CD4-positive, alpha-beta T cell (primary cell): ENCODE data around the gene STAC. TPM values are rescaled to one million over a fixed set of nuclear protein-coding genes. Genes with fewer than 3 reads are reported as not detected.

Experiments used
- ATAC-seq: fragments of 200-7000 bp; cut with Tn5 transposase; one replicate; pipeline ENCODE4 v1.10.0; 2022; ENCODE audit warnings: mild to moderate bottlenecking; ENCODE audit not compliant: poor library complexity
- CTCF ChIA-PET: fragments of 350-600 bp; sonication (Branson Sonifier 250); formaldehyde crosslinking; loops from one replicate; lab custom pipeline; 2021; ENCODE audit warnings: antibody characterized with exemption, inconsistent platforms; lab: Charles Lee
- POLR2A ChIA-PET: fragments of 350-600 bp; sonication (Branson Sonifier 250); formaldehyde crosslinking; loops from one replicate; lab custom pipeline; 2021; ENCODE audit warnings: antibody characterized with exemption, inconsistent platforms; lab: Charles Lee
- DNase-seq, 14 experiments: peaks; one replicate each; pipeline ENCODE4 v3.0.0-alpha.2; 2013 to 2020; ENCODE audit warnings: mixed read lengths in 2 of 14
- H3K27ac ChIP-seq, 2 donors: one replicate each; pipeline versions ENCODE4 v1.5.1 to v1.7.0; 2013; ENCODE audit warnings: low read length in 2 of 2, low read depth in 1 of 2, mild to moderate bottlenecking in 1 of 2
- H3K27me3 ChIP-seq, 2 experiments: 1 replicate in 1 of 2; 2 replicates in 1 of 2; pipeline versions ENCODE4 v1.6.1 to v1.7.0; 2013; ENCODE audit warnings: low read length in 2 of 2, control low read depth in 1 of 2, mild to moderate bottlenecking in 1 of 2, moderate library complexity in 1 of 2; ENCODE audit not compliant: insufficient read depth in 2 of 2, control insufficient read depth in 1 of 2
- H3K36me3 ChIP-seq: one replicate; pipeline ENCODE4 v1.6.1; 2013; ENCODE audit warnings: low read length, control low read depth; ENCODE audit not compliant: insufficient read depth
- H3K4me1 ChIP-seq: one replicate; pipeline ENCODE4 v1.6.1; 2013; ENCODE audit warnings: low read length, control low read depth; ENCODE audit not compliant: insufficient read depth
- H3K4me3 ChIP-seq: one replicate; pipeline ENCODE4 v1.5.1; 2013; ENCODE audit warnings: mild to moderate bottlenecking, low read length, moderate library complexity
- H3K9me3 ChIP-seq, 2 experiments: 1 replicate in 1 of 2; 2 replicates in 1 of 2; pipeline versions ENCODE4 v1.6.1 to v1.7.0; 2013; ENCODE audit warnings: low read length in 2 of 2, mild to moderate bottlenecking in 2 of 2, control low read depth in 1 of 2, moderate library complexity in 1 of 2; ENCODE audit not compliant: control insufficient read depth in 1 of 2, insufficient read depth in 1 of 2
- H3K27ac Mint-ChIP-seq: one replicate; pipeline ENCODE4 v1.8.0; 2020; ENCODE audit warnings: mixed read lengths
- H3K27me3 Mint-ChIP-seq: one replicate; pipeline ENCODE4 v1.8.0; 2021; ENCODE audit warnings: mixed read lengths
- H3K36me3 Mint-ChIP-seq: one replicate; pipeline ENCODE4 v1.8.0; 2021; ENCODE audit warnings: low read depth, mixed read lengths
- H3K4me1 Mint-ChIP-seq: one replicate; pipeline ENCODE4 v1.8.0; 2021; ENCODE audit warnings: low read depth, mixed read lengths
- H3K4me3 Mint-ChIP-seq: one replicate; pipeline ENCODE4 v1.8.0; 2020; ENCODE audit warnings: mild to moderate bottlenecking, mixed read lengths
- H3K9me3 Mint-ChIP-seq: one replicate; pipeline ENCODE4 v1.8.0; 2020; ENCODE audit warnings: mixed read lengths
- CTCF ChIP-seq: fragments of 200-600 bp; IDR thresholded peaks from one replicate; pipeline ENCODE4 v1.8.0; 2022; ENCODE audit warnings: antibody characterized with exemption, mild to moderate bottlenecking
- intact Hi-C, 2 experiments: fragments of 100-400 bp; cut with DNase I in 1 of 2; cut with micrococcal nuclease in 1 of 2; formaldehyde crosslinking; loops; one replicate each; pipeline versions ENCODE4 v1.15.1 to v1.9.0; 2023 to 2025; cut with DNase I, micrococcal nuclease
- total RNA-seq, 174 experiments: library from RNA in 2 of 174; stranded (reverse) in 2 of 174; gene quantifications; one replicate each; pipeline ENCODE4 v1.2.3 and lab custom pipeline; 2021 to 2026

Gene STAC
- total RNA-seq, 2 experiments from 2014 or later, result not detected

- ATAC-seq, result no peak
- Histone ChIP-seq H3K27ac (no peak overlapping the region), H3K36me3 (no peaks in the 10 kb centered on the region), H3K4me1 (no peaks in the 10 kb centered on the region), H3K9me3 (peaks cover 0 to 7% of the 10 kb centered on the region in 2 experiments), H3K27me3 (no peaks in the 10 kb centered on the region), H3K4me3 (no peak overlapping the region)
- Mint-ChIP-seq H3K9me3 (peaks cover 2% of the 10 kb centered on the region), H3K4me1 (no peaks in the 10 kb centered on the region), H3K36me3 (no peaks in the 10 kb centered on the region), H3K4me3 (no peak overlapping the region), H3K27me3 (peaks cover 5% of the 10 kb centered on the region), H3K27ac (no peak overlapping the region)
- POLR2A ChIA-PET, result no interaction called here
- TF ChIP-seq CTCF, result no peak
- intact Hi-C loops, result no loop called here
- DNase-seq, result no peak
- CTCF ChIA-PET, result no interaction called here
Measured at GRCh38 chr3:36417237-36417636, 36.9 kb downstream of the STAC start.

GRCh38 chr3:36418296-36418695 is 38.0 kb downstream of the STAC start:
- intact Hi-C loops, result no loop called here
- CTCF ChIA-PET, result no interaction called here
- H3K4me1 ChIP-seq, result no peaks in the 10 kb centered on the region

GRCh38 chr3:36428445-36428844 is 48.1 kb downstream of the STAC start:
- H3K4me1 ChIP-seq, result no peaks in the 10 kb centered on the region
- peaks cover 0 to 3% of the 10 kb centered on the region in 2 experiments for H3K9me3 ChIP-seq
- no peak overlapping the region for H3K27ac Mint-ChIP-seq
- H3K4me3 ChIP-seq, result no peak overlapping the region
- H3K9me3 Mint-ChIP-seq, result no peaks in the 10 kb centered on the region
- no peaks in the 10 kb centered on the region for H3K36me3 ChIP-seq
- H3K27ac ChIP-seq, result no peak overlapping the region
- no peaks in the 10 kb centered on the region for H3K36me3 Mint-ChIP-seq
- intact Hi-C loops, result no loop called here
- no peaks in the 10 kb centered on the region for H3K4me1 Mint-ChIP-seq
- ATAC-seq (no peak), DNase-seq (no peak)
- H3K27me3 Mint-ChIP-seq, result no peaks in the 10 kb centered on the region
- H3K27me3 ChIP-seq, result no peaks in the 10 kb centered on the region
- ChIA-PET POLR2A (no interaction called here), CTCF (no interaction called here)
- TF ChIP-seq CTCF, result no peak
- H3K4me3 Mint-ChIP-seq, result no peak overlapping the region

More at GRCh38 chr3:36418296-36418695, 38.0 kb downstream of the STAC start:
- H3K36me3 ChIP-seq, result no peaks in the 10 kb centered on the region
- Mint-ChIP-seq H3K4me1 (no peaks in the 10 kb centered on the region), H3K9me3 (peaks cover 2% of the 10 kb centered on the region), H3K4me3 (no peak overlapping the region), H3K27ac (no peak overlapping the region), H3K27me3 (peaks cover 5% of the 10 kb centered on the region), H3K36me3 (no peaks in the 10 kb centered on the region)
- H3K27ac ChIP-seq, result no peak overlapping the region
- no peak for TF ChIP-seq CTCF
- DNase-seq (no peak), ATAC-seq (no peak)
- POLR2A ChIA-PET, result no interaction called here
- H3K27me3 ChIP-seq, result no peaks in the 10 kb centered on the region
- peaks cover 0 to 7% of the 10 kb centered on the region in 2 experiments for H3K9me3 ChIP-seq
- H3K4me3 ChIP-seq, result no peak overlapping the region
